ENCODE data around the gene AOAH.
"Not testable (repeated sequence)": the region's sequence is repeated elsewhere in the genome, so short reads cannot be mapped to it uniquely, and the experiment has no call there.

The AOAH gene

GRCh38 chr7:36497775-36498174 lies 226.5 kb downstream of the AOAH start:
- DNase-seq (ENCODE audit: low read depth in 1 of 2, low spot score in 1 of 2) = no peak
- TF ChIP-seq JUND (IDR thresholded peaks at IDR 0.05; ENCODE audit: low read depth) = no peak
- in situ Hi-C loops (cut with HindIII; ENCODE audit: low pct_unique_long_range_greater_than_20kb, low sequenced_read_pairs) = no loop called here

- in situ Hi-C loops (cut with HindIII; ENCODE audit: low pct_unique_long_range_greater_than_20kb, low sequenced_read_pairs); DNase-seq (ENCODE audit: low read depth in 1 of 2, low spot score in 1 of 2): not testable (repeated sequence)
Measured at GRCh38 chr7:36497176-36497575, 227.1 kb downstream of the AOAH start.

- in situ Hi-C loops (cut with HindIII; ENCODE audit: low pct_unique_long_range_greater_than_20kb, low sequenced_read_pairs) = no loop called here
- DNase-seq (ENCODE audit: low read depth in 1 of 2, low spot score in 1 of 2) = no peak
- TF ChIP-seq JUND (IDR thresholded peaks at IDR 0.05; ENCODE audit: low read depth) = no peak
Measured at GRCh38 chr7:36496576-36496975, 227.7 kb downstream of the AOAH start.

GRCh38 chr7:36491317-36491716 lies 233.0 kb downstream of the AOAH start:
- in situ Hi-C loops (cut with HindIII; ENCODE audit: low pct_unique_long_range_greater_than_20kb, low sequenced_read_pairs) = no loop called here
- TF ChIP-seq JUND (IDR thresholded peaks at IDR 0.05; ENCODE audit: low read depth) = no peak
- DNase-seq (ENCODE audit: low read depth in 1 of 2, low spot score in 1 of 2) = no peak

- DNase-seq (ENCODE audit: low read depth in 1 of 2, low spot score in 1 of 2) = no peak
- in situ Hi-C loops (cut with HindIII; ENCODE audit: low pct_unique_long_range_greater_than_20kb, low sequenced_read_pairs) = no loop called here
- TF ChIP-seq JUND (IDR thresholded peaks at IDR 0.05; ENCODE audit: low read depth) = no peak
Measured at GRCh38 chr7:36490419-36490830, 233.9 kb downstream of the AOAH start.

DNA sequence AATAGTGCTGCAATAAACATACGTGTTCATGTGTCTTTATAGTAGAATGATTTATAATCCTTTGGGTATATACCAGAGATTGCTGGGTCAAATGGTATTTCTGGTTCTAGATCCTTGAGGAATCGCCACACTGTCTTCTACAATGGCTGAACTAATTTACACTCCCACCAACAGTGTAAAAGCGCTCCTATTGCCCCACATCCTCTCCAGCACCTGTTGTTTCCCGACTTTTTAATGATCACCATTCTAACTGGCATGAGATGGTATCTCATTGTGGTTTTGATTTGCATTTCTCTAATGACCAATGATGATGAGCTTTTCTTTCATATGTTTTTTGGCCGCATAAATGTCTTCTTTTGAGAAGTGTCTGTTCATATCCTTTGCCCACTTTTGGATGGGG lies 235.6 kb downstream of the AOAH start:
- in situ Hi-C loops (cut with HindIII; ENCODE audit: low pct_unique_long_range_greater_than_20kb, low sequenced_read_pairs); DNase-seq (ENCODE audit: low read depth in 1 of 2, low spot score in 1 of 2): not testable (repeated sequence)

DNA sequence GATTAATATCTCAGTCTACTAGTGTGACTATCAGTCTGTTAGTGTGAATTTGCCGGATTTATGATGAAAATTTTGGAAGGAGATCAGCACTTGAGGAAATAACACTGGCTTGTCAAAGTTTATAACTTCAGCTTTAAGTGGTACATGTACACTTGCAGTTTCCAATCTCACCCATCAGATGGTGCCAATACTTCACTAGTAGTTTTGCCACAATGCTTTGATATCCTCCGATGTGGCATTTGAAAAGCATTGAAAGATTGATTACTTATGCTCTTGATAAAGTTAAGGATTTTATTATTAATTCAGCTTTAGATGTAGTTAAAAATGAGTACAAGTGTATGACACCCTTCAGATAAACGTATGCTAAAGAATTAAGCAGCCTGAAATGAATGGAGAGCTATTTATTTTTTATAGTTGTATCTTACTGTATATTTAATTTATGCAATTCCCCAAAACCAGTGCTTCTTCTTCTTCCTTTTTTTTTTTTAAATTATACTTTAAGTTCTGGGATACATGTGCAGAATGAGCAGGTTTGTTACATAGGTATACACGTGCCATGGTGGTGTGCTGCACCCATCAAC lies 236.4 kb downstream of the AOAH start:
- in situ Hi-C loops (cut with HindIII; ENCODE audit: low pct_unique_long_range_greater_than_20kb, low sequenced_read_pairs) = no loop called here
- DNase-seq (ENCODE audit: low read depth in 1 of 2, low spot score in 1 of 2) = peak; percentile 37 to 84
- TF ChIP-seq JUND (IDR thresholded peaks at IDR 0.05; ENCODE audit: low read depth) = no peak

GRCh38 chr7:36486336-36486735 lies 238.0 kb downstream of the AOAH start:
- in situ Hi-C loops (cut with HindIII; ENCODE audit: low pct_unique_long_range_greater_than_20kb, low sequenced_read_pairs) = no loop called here
- DNase-seq (ENCODE audit: low read depth in 1 of 2, low spot score in 1 of 2) = no peak
- no peak for TF ChIP-seq JUND (IDR thresholded peaks at IDR 0.05; ENCODE audit: low read depth)

DNA sequence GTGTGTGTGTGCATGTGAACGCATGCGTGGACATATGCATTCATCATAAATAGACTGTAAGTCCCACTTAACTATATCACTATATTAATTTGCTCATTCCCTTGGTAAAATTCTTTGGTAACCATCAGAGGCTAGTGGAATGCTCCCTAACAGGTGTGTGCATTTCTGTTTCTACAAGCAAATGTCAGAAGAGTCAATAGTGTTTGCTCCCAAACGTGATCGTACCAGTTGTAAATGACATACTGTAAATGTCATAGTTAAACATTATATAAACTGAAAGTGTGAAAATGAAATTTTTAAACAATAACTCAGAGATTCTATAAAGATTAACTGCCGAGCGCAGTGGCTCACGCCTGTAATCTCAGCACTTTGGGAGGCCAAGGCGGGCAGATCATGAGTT lies 240.0 kb downstream of the AOAH start:
- no peak for DNase-seq (ENCODE audit: low read depth in 1 of 2, low spot score in 1 of 2)
- in situ Hi-C loops (cut with HindIII; ENCODE audit: low pct_unique_long_range_greater_than_20kb, low sequenced_read_pairs) = no loop called here
- TF ChIP-seq JUND (IDR thresholded peaks at IDR 0.05; ENCODE audit: low read depth) = no peak

DNA sequence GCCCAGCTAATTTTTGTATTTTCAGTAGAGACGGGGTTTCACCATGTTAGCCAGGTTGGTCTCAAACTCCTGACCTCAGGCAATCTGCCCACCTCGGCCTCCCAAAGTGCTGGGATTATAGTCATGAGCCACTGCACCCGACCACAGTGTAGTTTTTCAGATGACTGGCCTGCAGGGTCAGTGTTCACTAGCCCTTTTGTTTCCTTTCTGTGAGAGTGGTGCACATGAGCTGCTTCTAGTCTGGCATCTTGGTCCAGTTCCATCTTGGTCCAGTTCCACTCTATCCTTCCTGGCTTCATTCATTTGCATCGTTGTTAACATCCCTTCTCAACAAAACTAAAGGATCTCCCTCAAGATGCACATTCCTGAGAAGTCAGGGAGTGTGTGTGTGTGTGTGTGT lies 240.4 kb downstream of the AOAH start:
- in situ Hi-C loops (cut with HindIII; ENCODE audit: low pct_unique_long_range_greater_than_20kb, low sequenced_read_pairs); DNase-seq (ENCODE audit: low read depth in 1 of 2, low spot score in 1 of 2): not testable (repeated sequence)

GRCh38 chr7:36478745-36479144 lies 245.5 kb downstream of the AOAH start:
- in situ Hi-C loops (cut with HindIII; ENCODE audit: low pct_unique_long_range_greater_than_20kb, low sequenced_read_pairs) = no loop called here
- DNase-seq (ENCODE audit: low read depth in 1 of 2, low spot score in 1 of 2) = no peak
- TF ChIP-seq JUND (IDR thresholded peaks at IDR 0.05; ENCODE audit: low read depth) = no peak

- no peak for TF ChIP-seq JUND (IDR thresholded peaks at IDR 0.05; ENCODE audit: low read depth)
- DNase-seq (ENCODE audit: low read depth in 1 of 2, low spot score in 1 of 2) = no peak
- in situ Hi-C loops (cut with HindIII; ENCODE audit: low pct_unique_long_range_greater_than_20kb, low sequenced_read_pairs) = no loop called here
Measured at GRCh38 chr7:36475381-36475780, 248.9 kb downstream of the AOAH start.

- in situ Hi-C loops (cut with HindIII; ENCODE audit: low pct_unique_long_range_greater_than_20kb, low sequenced_read_pairs) = no loop called here
- no peak for DNase-seq (ENCODE audit: low read depth in 1 of 2, low spot score in 1 of 2)
- no peak for TF ChIP-seq JUND (IDR thresholded peaks at IDR 0.05; ENCODE audit: low read depth)
Measured at GRCh38 chr7:36475011-36475342, 249.3 kb downstream of the AOAH start.

DNA sequence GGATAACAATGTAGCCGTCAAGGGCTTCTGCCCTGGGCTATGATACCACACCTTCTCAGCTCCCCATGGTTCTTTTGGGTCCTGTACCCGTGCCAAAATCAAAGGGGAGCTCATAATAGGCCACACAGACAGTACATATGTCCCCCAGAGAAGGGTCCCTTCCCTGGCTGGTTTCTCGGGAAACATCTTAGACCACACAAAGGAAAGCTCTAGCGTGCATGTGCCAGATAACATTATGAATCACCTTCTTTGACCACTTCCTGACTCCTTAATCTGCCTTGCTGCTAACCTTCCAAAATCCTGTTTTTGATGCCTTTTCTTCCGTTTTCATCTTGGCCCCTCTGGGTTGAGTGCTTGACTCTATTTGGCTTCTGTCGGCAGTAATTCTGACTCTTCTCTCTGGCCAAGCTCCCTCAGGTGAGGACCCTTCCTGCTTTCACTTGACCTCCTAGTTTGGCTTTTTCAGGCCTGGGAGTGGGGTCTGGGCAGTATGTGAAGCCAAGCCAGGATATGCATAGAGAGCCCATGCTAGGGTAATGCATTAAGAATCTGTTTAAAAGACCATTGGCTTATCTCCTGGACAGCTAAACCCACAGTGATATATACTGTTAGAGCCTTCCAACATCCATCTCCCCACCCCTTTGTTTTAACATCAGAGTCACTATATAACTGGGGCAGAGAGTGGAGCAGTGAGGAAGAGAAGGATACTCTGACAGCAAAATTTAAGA lies 249.8 kb downstream of the AOAH start:
- in situ Hi-C loops (cut with HindIII; ENCODE audit: low pct_unique_long_range_greater_than_20kb, low sequenced_read_pairs) = no loop called here
- TF ChIP-seq JUND (IDR thresholded peaks at IDR 0.05; ENCODE audit: low read depth) = no peak
- no peak for DNase-seq (ENCODE audit: low read depth in 1 of 2, low spot score in 1 of 2)
